GM12878 (cell line): ENCODE measurements around the gene CYP1B1. TPM values are rescaled to one million over a fixed set of nuclear protein-coding genes. Genes with fewer than 3 reads are reported as not detected.

ENCODE experiments used
- CBX3 ChIP-seq: fragments of 200-600 bp; sonication (generic); IDR thresholded peaks from 2 replicates; pipeline ENCODE4 v1.6.1; 2016; ENCODE audit warnings: low read depth, borderline replicate concordance
- FOXM1 ChIP-seq: IDR thresholded peaks from 2 replicates; pipeline ENCODE4 v1.6.1; 2012; ENCODE audit warnings: low read depth, mild to moderate bottlenecking, inconsistent platforms, low read length, moderate library complexity
- POLR2A ChIP-seq: IDR thresholded peaks from 2 replicates; pipeline ENCODE4 v1.6.1; 2011; ENCODE audit warnings: low read depth, mild to moderate bottlenecking, low read length
- ZBTB11 ChIP-seq: fragments of 450-650 bp; formaldehyde crosslinking; IDR thresholded peaks from 2 replicates; pipeline ENCODE4 v1.5.0; 2022; ENCODE audit warnings: mild to moderate bottlenecking, missing genetic modification characterization
- ZNF384 ChIP-seq: IDR thresholded peaks from 2 replicates; pipeline ENCODE4 v1.6.1; 2012; ENCODE audit warnings: low read depth, mild to moderate bottlenecking, low read length, improper control_type of control experiment, borderline replicate concordance
- ZNF687 ChIP-seq: fragments of 450-650 bp; IDR thresholded peaks from 2 replicates; pipeline ENCODE4 v1.6.1; 2017; ENCODE audit warnings: mild to moderate bottlenecking, moderate library complexity
- polyA plus RNA-seq, 11 experiments: library from polyadenylated mRNA; depleted of rRNA in 4 of 11; unstranded in 6 of 11; stranded (reverse) in 5 of 11; fragments of >200 nt; fragmentation: Nextera tagmentation in 4 of 11; fragmentation: Illumina TruSeq in 1 of 11; extraction: Ambion mirVana in 4 of 11; extraction: Trizol in 1 of 11; gene quantifications; 1 replicate in 1 of 11; 2 replicates in 10 of 11; pipeline versions ENCODE4 v1.2.1 to v1.2.3, GENCODE V29; 2011 to 2016; ENCODE audit warnings: inconsistent platforms in 2 of 11, missing spikeins in 2 of 11, low read depth in 1 of 11
- total RNA-seq, 4 experiments: library from RNA; depleted of rRNA in 3 of 4; stranded (reverse); fragments of >200 nt in 3 of 4; fragmentation: Illumina TruSeq in 1 of 4; extraction: Trizol in 1 of 4; gene quantifications; 2 replicates each; pipeline versions ENCODE4 v1.2.1 to v1.2.3, GENCODE V29; 2013 to 2021

Gene CYP1B1
- total and polyA plus RNA-seq, 10 of the 15 experiments (the other 5 are each of a cell fraction or from before 2014, with no cell fraction given) = 0.35 to 29.7 (median 3.4) TPM

GRCh38 chr2:38091760-38092159 is 15.8 kb upstream of the CYP1B1 start (continued):
- TF ChIP-seq ZNF687 = no peak
- no peak for TF ChIP-seq CBX3
- no peak for TF ChIP-seq ZNF384
- no peak for TF ChIP-seq ZBTB11 (CRISPR knock-in tag)
- TF ChIP-seq POLR2A = no peak
- no peak for TF ChIP-seq FOXM1
